ENCODE measurements around the gene NACA.
"Not testable (repeated sequence)": the region's sequence is repeated elsewhere in the genome, so short reads cannot be mapped to it uniquely, and the experiment has no call there.

NACA gene

GRCh38 chr12:56724972-56725722 is at the start of gene NACA:
NACA (minus strand) TSS chr12:56725299; CDS start chr12:56724521, 778 bp downstream.
- peak; percentile 96 for DNase-seq

- DNase-seq, result no peak
Measured at GRCh38 chr12:56773113-56773512, 48.0 kb upstream of the NACA start.

- no peak for DNase-seq
Measured at GRCh38 chr12:56772625-56773024, 47.5 kb upstream of the NACA start.

- DNase-seq, result no peak
Measured at GRCh38 chr12:56769868-56770267, 44.8 kb upstream of the NACA start.

GRCh38 chr12:56768424-56768823 is 43.3 kb upstream of the NACA start:
- DNase-seq, result peak; percentile 23

- no peak for DNase-seq
Measured at GRCh38 chr12:56766535-56766934, 41.4 kb upstream of the NACA start.

- no peak for DNase-seq
Measured at GRCh38 chr12:56763753-56764657, 38.9 kb upstream of the NACA start.

- DNase-seq, result no peak
Measured at GRCh38 chr12:56761812-56762211, 36.7 kb upstream of the NACA start.

GRCh38 chr12:56760460-56760859 is 35.4 kb upstream of the NACA start:
- no peak for DNase-seq

- DNase-seq, result no peak
Measured at GRCh38 chr12:56759263-56759908, 34.3 kb upstream of the NACA start.

- no peak for DNase-seq
Measured at GRCh38 chr12:56758728-56759262, 33.7 kb upstream of the NACA start.

GRCh38 chr12:56757971-56758370 is 32.9 kb upstream of the NACA start:
- not testable (repeated sequence) for DNase-seq

- DNase-seq, result no peak
Measured at GRCh38 chr12:56753566-56753965, 28.5 kb upstream of the NACA start.

GRCh38 chr12:56751712-56752598 is 26.9 kb upstream of the NACA start, which contains the start of gene PRIM1:
PRIM1 (minus strand) TSS chr12:56752323; CDS start chr12:56752298, 25 bp downstream.
- DNase-seq, result peak; percentile 77

- DNase-seq, result not testable (repeated sequence)
Measured at GRCh38 chr12:56750596-56750995, 25.5 kb upstream of the NACA start.

GRCh38 chr12:56749853-56750252 is 24.8 kb upstream of the NACA start:
- peak; percentile 60 for DNase-seq

- no peak for DNase-seq
Measured at GRCh38 chr12:56749359-56749758, 24.3 kb upstream of the NACA start.

GRCh38 chr12:56728139-56728861 is 3.2 kb upstream of the NACA start:
- DNase-seq, result no peak

- DNase-seq, result not testable (repeated sequence)
Measured at GRCh38 chr12:56726196-56726675, 1.1 kb upstream of the NACA start.

- no peak for DNase-seq
Measured at GRCh38 chr12:56725723-56726102, 614 bp upstream of the NACA start.

- DNase-seq, result no peak
Measured at GRCh38 chr12:56724701-56724971, 463 bp downstream of the NACA start.

Measured in NCI-H2029 treated with DMSO at 0.1 percent for 48 hours (cell line).